PC-9 (cell line): ENCODE data around the gene IRF9. TPM values are rescaled to one million over a fixed set of nuclear protein-coding genes. Genes with fewer than 3 reads are reported as not detected.

Source experiments
- BruUV-seq: library from RNA; stranded (reverse); fragments of 400-500 nt; replicated peaks from 2 replicates; lab custom pipeline; 2021; lab: Mats Ljungman, UMichigan
- CTCF ChIA-PET: fragments of 300-600 bp; sonication (Branson Sonifier 250); formaldehyde crosslinking; loops from one replicate; lab custom pipeline; 2022; ENCODE audit warnings: antibody characterized with exemption; lab: Charles Lee
- POLR2A ChIA-PET: fragments of 300-600 bp; sonication (Branson Sonifier 250); formaldehyde crosslinking; loops from one replicate; lab custom pipeline; 2022; ENCODE audit warnings: antibody characterized with exemption; ENCODE audit not compliant: unreplicated experiment; lab: Charles Lee
- DNase-seq, 2 experiments: peaks; one replicate each; pipeline versions ENCODE4 v3.0.0 to v3.0.0-alpha.2; 2015 to 2022; ENCODE audit warnings: mixed read lengths in 1 of 2
- H2AFZ ChIP-seq: fragments of 200-600 bp; sonication (generic); 2 replicates; pipeline ENCODE4 v1.8.1; 2017; ENCODE audit warnings: antibody characterized with exemption
- H3F3A ChIP-seq: fragments of 200-600 bp; sonication (generic); 2 replicates; pipeline ENCODE4 v1.8.1; 2017; ENCODE audit warnings: antibody characterized with exemption, mild to moderate bottlenecking, low read depth; ENCODE audit not compliant: insufficient read depth
- H3K27ac ChIP-seq: fragments of 200-600 bp; sonication (generic); 2 replicates; pipeline ENCODE4 v1.6.1; 2016; ENCODE audit warnings: mixed run types
- H3K27me3 ChIP-seq: fragments of 200-600 bp; sonication (generic); 2 replicates; pipeline ENCODE4 v1.6.1; 2016; ENCODE audit warnings: low read depth, mixed run types; ENCODE audit not compliant: insufficient read depth
- H3K36me3 ChIP-seq: fragments of 200-600 bp; sonication (generic); 2 replicates; pipeline ENCODE4 v1.6.1; 2016; ENCODE audit warnings: low read depth, mixed run types
- H3K4me1 ChIP-seq: fragments of 200-600 bp; sonication (generic); replicated peaks from 2 replicates; pipeline ENCODE4 v1.6.1; 2016; ENCODE audit warnings: mixed run types; ENCODE audit not compliant: insufficient read depth
- H3K4me2 ChIP-seq: fragments of 200-600 bp; sonication (generic); 2 replicates; pipeline ENCODE4 v1.6.1; 2017; ENCODE audit warnings: mixed run types
- H3K4me3 ChIP-seq: fragments of 200-600 bp; sonication (generic); 2 replicates; pipeline ENCODE4 v1.6.1; 2016; ENCODE audit warnings: mixed run types
- H3K79me2 ChIP-seq: fragments of 200-600 bp; sonication (generic); 2 replicates; pipeline ENCODE4 v1.6.1; 2017; ENCODE audit warnings: low read depth, mixed run types
- H3K9me2 ChIP-seq: fragments of 200-600 bp; sonication (generic); 2 replicates; pipeline ENCODE4 v1.8.1; 2017; ENCODE audit warnings: mild to moderate bottlenecking; ENCODE audit not compliant: insufficient read depth
- H3K9me3 ChIP-seq: fragments of 200-600 bp; sonication (generic); 2 replicates; pipeline ENCODE4 v1.8.1; 2016; ENCODE audit warnings: low read depth; ENCODE audit not compliant: insufficient read depth
- H4K20me1 ChIP-seq: fragments of 200-600 bp; sonication (generic); 2 replicates; pipeline ENCODE4 v1.8.1; 2017; ENCODE audit not compliant: insufficient read depth
- EZH2 ChIP-seq: fragments of 200-600 bp; sonication (generic); IDR thresholded peaks from 2 replicates; pipeline ENCODE4 v1.8.0; 2017; ENCODE audit warnings: antibody characterized with exemption, low read depth
- intact Hi-C: fragments of 100-400 bp; cut with micrococcal nuclease; formaldehyde crosslinking; loops from one replicate; pipeline ENCODE4 v1.10.0; 2022; ENCODE audit not compliant: unreplicated experiment
- total RNA-seq: library from RNA; stranded (reverse); gene quantifications from 2 replicates; pipeline ENCODE4 v1.2.3, GENCODE V29; 2021
- TF ChIP-seq, protein P1 (sequence below): fragments of 200-600 bp; sonication (generic); conservative IDR thresholded peaks from 2 replicates; pipeline ENCODE4 v1.6.1; 2017; ENCODE audit warnings: mixed run types, antibody characterized with exemption, mild to moderate bottlenecking, moderate library complexity

The IRF9 gene
- total RNA-seq, 1 experiment from 2014 or later = 21.4 TPM

DNA sequence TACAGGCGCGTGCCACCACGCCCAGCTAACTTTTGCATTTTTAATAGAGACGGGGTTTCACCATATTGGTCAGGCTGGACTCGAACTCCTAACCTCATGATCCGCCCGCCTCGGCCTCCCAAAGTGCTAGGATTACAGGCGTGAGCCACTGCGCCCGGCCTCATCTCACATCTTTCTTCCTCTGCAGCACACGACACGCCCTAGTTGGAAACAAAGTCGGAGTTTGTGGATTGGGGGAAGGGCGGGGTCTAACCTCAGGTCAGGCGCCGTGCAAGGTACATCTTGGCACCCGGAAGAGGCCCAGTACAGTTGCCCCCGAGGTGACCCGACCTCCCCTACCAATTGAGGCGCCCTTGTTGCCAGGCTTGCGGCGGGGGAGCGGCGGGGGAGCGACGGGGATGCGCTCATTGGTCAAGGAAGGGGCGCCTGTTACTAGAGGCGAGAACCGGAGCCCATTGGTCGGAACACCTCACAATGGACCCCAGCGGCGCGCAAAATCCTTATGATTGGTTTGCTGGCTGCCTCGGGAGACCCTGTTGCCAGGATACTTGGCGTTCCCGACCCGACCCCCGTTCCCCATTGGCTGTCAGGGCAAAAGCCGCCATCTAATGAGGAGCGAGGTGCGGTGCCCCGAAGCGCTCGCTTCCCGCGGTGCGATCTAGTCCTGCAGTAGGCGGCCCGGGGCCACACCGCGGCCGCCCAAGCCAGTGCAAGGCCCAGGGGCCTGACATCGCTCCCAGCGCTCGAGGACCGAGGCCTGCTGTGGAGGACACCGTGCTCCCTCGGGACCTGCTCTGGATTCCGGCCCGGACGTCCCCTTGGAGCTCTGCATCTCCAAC is 10.6 kb downstream of the IRF9 start, which contains the start of gene REC8:
Gene REC8 (plus strand): TSS at position 659 of the 839 bp plus-strand sequence. CDS start 473 bp downstream, outside the sequence.
- DNase-seq = no peak
- intact Hi-C loops = no loop called here
- ChIA-PET CTCF (no interaction called here), POLR2A (no interaction called here)
- BruUV-seq = no TSS peak
- Histone ChIP-seq H3K27ac (no peak within 1 kb of the TSS), H3K9me2 (no peaks in the 10 kb centered on the region), H4K20me1 (no peaks in the 10 kb centered on the region), H3K9me3 (no peaks in the 10 kb centered on the region), H3K4me3 (no peak within 1 kb of the TSS), H3K36me3 (no peaks in the 10 kb centered on the region), H3K79me2 (no peaks in the 10 kb centered on the region), H3K4me1 (no peaks in the 10 kb centered on the region), H2AFZ (no peak within 1 kb of the TSS), H3K27me3 (no peaks in the 10 kb centered on the region), H3K4me2 (no peak within 1 kb of the TSS), H3F3A (no peaks in the 10 kb centered on the region; the same call in 1 of the 2 replicates)
- TF ChIP-seq EZH2 = no peak
- TF ChIP-seq, protein P1, sequence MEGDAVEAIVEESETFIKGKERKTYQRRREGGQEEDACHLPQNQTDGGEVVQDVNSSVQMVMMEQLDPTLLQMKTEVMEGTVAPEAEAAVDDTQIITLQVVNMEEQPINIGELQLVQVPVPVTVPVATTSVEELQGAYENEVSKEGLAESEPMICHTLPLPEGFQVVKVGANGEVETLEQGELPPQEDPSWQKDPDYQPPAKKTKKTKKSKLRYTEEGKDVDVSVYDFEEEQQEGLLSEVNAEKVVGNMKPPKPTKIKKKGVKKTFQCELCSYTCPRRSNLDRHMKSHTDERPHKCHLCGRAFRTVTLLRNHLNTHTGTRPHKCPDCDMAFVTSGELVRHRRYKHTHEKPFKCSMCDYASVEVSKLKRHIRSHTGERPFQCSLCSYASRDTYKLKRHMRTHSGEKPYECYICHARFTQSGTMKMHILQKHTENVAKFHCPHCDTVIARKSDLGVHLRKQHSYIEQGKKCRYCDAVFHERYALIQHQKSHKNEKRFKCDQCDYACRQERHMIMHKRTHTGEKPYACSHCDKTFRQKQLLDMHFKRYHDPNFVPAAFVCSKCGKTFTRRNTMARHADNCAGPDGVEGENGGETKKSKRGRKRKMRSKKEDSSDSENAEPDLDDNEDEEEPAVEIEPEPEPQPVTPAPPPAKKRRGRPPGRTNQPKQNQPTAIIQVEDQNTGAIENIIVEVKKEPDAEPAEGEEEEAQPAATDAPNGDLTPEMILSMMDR = no peak

DNA sequence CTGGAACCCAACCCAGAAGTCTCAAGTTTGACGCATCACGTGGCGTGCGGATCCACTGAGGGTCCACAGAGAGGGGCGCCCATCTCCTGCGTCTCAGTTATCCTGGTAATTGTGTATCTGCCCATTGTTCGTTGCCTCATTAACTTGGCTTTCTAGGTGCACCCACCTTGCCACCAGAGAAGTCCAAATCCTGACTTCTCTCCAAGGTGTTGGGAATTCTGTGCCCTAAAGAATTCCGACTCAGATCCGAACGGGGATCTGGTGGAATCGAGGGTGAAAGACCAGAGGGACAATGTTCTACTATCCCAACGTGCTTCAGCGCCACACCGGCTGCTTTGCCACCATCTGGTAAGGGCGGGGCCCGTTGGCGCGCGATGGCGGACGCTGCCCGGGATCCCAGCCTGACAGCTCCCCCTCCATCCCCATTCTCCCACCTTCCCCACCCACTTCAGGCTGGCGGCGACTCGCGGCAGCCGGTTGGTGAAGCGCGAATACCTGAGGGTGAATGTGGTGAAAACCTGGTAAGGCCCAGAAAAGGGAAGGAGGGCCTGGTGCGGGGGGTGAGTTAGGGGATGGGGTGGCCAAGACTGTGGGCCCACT is 11.3 kb downstream of the IRF9 start:
- Histone ChIP-seq H3K9me3 (no peaks in the 10 kb centered on the region), H3F3A (no peaks in the 10 kb centered on the region; the same call in 1 of the 2 replicates), H3K27me3 (no peaks in the 10 kb centered on the region), H3K79me2 (no peaks in the 10 kb centered on the region), H3K36me3 (no peaks in the 10 kb centered on the region), H3K4me1 (no peaks in the 10 kb centered on the region), H4K20me1 (no peaks in the 10 kb centered on the region), H3K27ac (no peak overlapping the region), H2AFZ (no peak overlapping the region), H3K4me2 (no peak overlapping the region), H3K9me2 (no peaks in the 10 kb centered on the region), H3K4me3 (no peak overlapping the region)
- no TSS peak for BruUV-seq
- TF ChIP-seq EZH2 = no peak
- TF ChIP-seq, protein P1 = no peak
- no peak for DNase-seq
- ChIA-PET POLR2A (no interaction called here), CTCF (no interaction called here)
- intact Hi-C loops = no loop called here

DNA sequence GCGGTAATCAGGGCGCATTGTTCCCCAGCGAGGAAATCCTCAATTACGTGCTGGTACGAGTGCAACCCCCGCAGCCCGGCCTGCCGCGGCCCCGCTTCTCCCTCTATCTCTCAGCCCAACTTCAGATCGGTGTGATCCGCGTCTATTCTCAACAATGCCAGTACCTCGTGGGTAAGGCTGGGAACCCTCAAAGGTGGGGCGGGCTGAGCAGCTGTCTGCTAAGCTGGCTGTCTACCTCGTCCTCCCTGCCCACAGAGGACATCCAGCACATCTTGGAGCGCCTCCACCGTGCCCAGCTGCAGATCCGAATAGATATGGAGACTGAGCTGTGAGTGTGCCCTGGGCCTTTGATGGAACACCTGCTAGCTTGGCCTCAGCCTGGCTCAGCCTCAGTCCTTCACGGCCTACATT is 11.8 kb downstream of the IRF9 start:
- ChIA-PET CTCF (no interaction called here), POLR2A (no interaction called here)
- Histone ChIP-seq H2AFZ (no peak overlapping the region), H3K79me2 (no peaks in the 10 kb centered on the region), H3K36me3 (no peaks in the 10 kb centered on the region), H3K4me2 (no peak overlapping the region), H3K9me3 (no peaks in the 10 kb centered on the region), H3K4me1 (no peaks in the 10 kb centered on the region), H3F3A (no peaks in the 10 kb centered on the region; the same call in 1 of the 2 replicates), H3K27me3 (no peaks in the 10 kb centered on the region), H3K27ac (no peak overlapping the region), H4K20me1 (no peaks in the 10 kb centered on the region), H3K4me3 (no peak overlapping the region), H3K9me2 (no peaks in the 10 kb centered on the region)
- DNase-seq = no peak
- intact Hi-C loops = no loop called here
- TF ChIP-seq, protein P1 = no peak
- TF ChIP-seq EZH2 = no peak
- no TSS peak for BruUV-seq
